HG03135 (cell line): Measurements from ENCODE around the gene NUP210.
"Not testable (repeated sequence)": the region's sequence is repeated elsewhere in the genome, so short reads cannot be mapped to it uniquely, and the experiment has no call there.

Experiments
- ATAC-seq: cut with Tn5 transposase; IDR thresholded peaks from one replicate; pipeline ENCODE4 v1.9.1; 2021; ENCODE audit warnings: mild to moderate bottlenecking, moderate library complexity; ENCODE audit not compliant: unreplicated experiment

The NUP210 gene

GRCh38 chr3:13420045-13420830, at the start of gene NUP210:
NUP210 (minus strand) TSS chr3:13420322; CDS start chr3:13420226, 96 bp downstream.
- ATAC-seq, result peak; percentile 61

DNA sequence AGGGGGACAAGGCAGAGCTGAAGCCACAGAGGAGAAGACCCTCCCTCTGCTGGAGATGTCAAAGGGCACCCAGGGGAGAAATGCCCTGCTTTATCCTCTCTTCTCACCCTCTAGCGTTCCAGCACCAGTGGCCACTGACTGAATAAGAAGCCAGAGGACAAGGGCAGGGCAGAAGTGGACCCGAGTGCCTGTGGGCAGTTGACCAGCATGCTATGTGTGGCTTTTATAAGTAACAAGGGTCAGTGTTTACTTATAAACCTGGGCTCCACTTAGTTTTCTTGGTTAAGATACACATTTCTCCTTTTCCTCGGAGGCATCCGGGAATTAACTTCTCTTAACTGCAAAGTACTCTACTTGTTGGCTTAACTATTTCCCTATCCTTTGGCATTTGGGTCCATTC, 46.7 kb upstream of the NUP210 start:
- no peak for ATAC-seq

DNA sequence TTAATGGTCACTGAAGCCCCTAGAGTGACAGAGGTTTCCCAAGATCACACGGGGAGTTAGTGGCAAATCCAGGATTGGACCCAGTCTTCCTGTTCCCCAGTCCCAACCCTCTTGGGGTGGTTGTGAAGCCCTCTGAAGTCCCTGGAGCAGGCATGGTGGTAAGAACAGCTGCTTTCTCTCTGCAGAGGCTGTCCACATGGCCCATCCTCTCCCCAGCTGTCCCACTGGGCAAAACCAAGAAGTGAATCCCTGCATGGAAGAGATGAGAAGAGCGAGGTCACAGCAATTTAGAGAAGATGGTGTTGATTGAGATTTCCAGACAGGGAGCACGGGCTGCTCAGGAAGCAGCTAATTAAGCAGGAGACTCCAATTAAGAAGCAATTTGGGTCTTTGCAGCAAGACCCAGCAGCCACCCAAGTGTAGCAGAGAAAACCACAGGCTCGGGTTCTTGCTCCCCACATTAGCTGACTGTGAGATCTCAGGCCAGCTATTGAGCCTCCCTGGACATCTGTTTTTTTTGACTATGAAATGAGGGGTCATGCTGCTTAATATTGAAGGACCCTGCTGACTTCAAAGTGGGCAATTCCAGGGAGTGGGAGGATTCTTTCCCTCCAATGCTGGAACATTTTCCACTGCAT, 45.2 kb upstream of the NUP210 start:
- no peak for ATAC-seq

GRCh38 chr3:13463618-13464400, 43.7 kb upstream of the NUP210 start:
- ATAC-seq, result no peak

- no peak for ATAC-seq
These were observed 42.7 kb upstream of the NUP210 start for GRCh38 chr3:13462822-13463221.

DNA sequence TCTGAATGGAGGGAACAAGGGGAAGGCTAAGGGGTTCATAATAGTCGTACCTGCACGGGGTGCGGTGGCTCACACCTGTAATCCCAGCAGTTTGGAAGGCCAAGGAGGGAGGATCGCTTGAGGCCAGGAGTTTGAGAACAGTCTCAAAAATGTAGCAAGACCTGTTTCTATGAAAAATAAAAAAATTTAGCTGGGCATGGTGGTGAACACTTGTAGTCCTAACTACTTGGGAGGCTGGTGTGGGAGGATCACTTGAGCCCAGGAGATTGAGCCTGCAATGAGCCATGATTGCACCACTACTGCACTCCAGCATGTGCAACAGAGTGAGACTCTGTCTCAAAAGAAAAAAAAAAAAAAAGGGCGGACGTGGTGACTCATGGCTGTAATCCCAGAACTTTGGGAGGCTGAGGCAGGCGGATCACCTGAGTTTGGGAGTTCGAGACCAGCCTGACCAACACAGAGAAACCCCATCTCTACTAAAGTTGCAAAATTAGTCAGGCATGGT, 42.1 kb upstream of the NUP210 start:
- no peak for ATAC-seq

DNA sequence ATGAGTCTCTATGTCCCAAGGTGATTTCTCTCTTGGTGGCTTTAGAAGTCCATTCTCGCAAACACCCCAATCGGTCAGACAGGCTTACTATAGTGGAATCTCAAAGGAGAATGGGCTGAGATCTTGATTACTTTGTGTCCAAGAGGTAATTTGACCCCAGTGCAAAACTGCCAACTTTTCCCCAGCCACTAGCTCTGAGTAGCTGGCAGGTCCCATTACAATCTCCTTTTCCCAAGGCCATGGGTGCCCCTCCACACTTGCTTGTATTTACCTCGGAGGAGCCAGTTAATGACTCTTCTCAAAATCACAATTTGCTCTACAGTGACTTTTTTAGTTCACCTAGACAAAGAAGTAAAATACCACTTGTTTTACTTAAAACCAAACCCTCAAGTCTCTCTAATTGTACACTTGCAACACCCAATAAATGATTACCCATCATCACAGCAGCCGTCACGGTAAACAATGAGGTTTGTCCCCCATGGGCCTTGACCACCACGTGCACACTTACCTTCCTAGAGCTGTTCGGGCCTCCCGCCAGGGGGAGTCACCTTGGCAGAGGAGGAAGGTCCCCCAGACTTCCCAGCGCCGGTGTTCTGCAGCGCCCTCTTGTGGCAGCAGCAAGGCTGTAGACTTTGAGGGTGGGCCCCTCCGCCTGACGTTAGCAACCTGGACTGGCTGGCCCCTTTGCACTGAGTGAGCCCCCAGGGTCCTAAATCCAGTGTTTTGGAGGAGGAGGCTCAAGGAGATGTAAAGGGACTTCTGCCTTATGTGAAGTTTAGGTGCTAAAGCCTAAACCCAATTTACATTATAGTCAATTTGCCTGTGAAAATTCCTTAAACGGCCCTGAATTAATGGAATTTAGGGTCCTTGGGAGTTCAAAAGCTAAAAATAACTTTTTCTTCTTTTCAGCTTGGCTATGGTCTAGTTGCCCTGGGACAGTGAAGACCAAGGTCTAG, 41.3 kb upstream of the NUP210 start:
- no peak for ATAC-seq

DNA sequence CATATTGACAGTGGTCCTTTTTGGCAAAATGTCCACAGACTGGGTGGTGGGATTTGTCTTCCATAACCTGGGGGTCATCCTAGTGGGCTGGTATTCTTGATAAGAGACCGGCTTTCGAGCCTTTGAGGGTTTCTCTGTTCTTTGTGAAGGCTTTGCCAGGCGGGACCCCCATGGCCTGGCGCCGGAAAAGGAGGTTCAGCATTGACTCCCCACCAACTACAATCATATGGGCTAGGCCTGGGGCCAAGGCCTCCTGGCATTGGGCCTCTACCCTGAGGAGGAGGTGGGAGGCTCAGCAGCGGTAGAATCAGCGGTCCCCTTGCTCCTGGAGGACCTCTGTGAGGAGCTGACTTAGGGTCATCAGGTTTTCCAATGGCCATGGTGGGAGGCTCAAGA, 40.2 kb upstream of the NUP210 start:
- ATAC-seq, result no peak

- no peak for ATAC-seq
These were observed 39.7 kb upstream of the NUP210 start for GRCh38 chr3:13459605-13460340.

DNA sequence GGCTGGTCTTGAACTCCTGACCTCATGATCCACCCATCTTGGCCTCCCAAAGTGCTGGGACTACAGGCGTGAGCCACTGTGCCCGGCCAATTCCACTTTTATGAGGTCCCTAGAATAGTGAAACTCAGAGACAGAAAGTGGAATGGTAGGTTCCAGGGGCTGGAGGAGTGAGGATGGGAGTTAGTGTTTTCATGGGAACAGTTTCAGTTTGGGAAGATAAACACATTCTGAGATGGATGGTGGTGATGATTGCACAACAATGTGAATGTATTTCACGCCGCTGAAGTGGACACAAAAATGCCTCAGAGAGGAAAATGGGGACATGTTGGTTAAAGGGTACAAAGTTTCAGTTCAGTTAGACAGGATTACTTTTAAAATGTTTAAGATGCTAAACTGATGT, 37.5 kb upstream of the NUP210 start:
- ATAC-seq, result no peak

DNA sequence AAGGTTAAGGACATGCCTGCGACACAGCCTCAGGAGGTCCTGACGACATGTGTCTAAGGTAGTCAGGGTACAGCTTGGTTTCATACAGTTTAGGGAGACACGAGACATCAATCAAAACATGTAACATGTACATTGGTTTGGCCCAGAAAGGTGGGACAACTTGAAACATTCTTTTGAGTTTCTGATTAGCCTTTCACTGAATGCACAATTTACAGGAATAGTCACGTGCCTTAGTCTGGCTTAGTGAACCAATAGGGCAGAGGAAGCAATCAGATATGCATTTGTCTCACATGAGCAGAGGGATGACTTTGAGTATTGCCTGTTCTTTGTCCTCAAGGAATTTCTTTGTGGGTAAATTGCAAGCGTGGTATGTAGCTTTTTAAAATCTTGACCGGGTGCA, 35.5 kb upstream of the NUP210 start:
- no peak for ATAC-seq

DNA sequence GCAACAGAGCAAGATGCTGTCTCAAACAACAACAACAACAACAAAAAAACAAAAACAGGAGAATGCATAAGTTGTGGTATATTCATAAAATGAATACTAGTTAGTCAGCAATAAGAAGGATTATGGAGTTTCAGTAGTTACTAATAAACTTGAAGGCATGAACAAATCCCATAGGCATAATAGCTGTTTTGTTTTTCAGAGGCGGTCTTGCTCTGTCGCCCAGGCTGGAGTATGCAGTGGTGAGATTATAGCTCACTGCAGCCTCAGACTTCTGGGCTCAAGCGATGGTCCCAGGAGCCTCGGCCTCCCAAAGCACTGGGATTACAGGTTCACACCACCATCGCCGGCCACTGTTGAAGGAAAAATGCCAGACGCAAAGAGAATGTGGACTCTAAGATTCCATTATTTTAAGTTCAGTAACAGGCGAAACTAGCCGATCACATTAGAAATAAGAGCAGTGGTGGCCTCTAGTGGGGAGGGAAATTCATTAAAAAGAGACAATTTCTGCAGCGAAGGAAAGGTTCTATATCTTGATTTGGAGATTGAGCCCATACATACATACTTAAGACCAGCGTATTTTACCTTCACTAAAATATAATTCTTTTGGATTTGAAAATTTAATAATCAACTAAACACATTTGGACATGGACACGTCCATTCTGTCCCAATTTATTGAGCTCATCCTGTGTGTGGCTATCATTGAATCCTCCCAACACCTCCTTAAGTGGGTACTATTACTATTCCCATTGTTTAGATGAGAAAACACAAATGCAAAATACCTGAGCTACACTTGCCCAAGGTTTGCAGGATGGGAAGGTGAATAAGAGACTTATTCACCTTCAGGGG, 32.6 kb upstream of the NUP210 start:
- ATAC-seq, result peak; percentile 32

DNA sequence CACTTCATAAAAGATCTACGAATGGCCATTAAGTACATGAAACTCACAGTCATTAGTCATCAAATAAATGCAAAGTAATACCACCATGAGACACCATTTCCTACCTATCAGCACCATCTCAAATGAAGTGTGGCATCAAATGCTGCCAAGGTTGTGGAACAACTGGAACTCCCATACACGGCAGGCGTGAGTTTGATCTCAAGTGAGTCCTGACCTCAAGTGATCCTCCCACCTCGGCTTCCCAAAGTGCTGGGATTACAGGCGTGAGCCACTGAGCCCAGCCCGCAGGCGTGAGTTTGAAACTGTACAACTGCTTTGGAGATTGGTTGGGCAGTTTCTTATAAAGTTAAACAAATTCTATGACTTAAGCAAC, 31.2 kb upstream of the NUP210 start:
- peak; percentile 8 for ATAC-seq

GRCh38 chr3:13442882-13443281, 22.8 kb upstream of the NUP210 start:
- not testable (repeated sequence) for ATAC-seq

GRCh38 chr3:13440204-13440817, 20.2 kb upstream of the NUP210 start:
- no peak for ATAC-seq

GRCh38 chr3:13436213-13436612, 16.1 kb upstream of the NUP210 start:
- ATAC-seq, result not testable (repeated sequence)

DNA sequence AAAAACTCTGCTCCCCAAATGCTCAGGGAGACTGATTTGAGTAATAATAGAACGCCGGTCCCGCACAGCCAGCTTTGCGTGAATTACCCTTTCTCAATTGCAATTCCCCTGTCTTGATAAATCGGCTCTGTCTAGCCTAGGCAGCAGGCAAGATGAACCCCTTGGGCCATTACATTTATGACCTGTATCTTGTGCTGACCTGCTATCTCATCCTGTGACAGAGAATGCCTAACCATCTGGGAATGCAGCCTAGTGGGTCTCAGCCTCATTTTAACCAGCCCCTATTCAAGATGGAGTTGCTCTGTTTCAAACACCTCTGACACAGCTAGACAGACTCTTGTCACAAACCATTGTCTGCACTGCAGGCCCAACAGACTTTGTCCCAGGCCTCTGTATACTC, 13.8 kb upstream of the NUP210 start:
- ATAC-seq, result no peak

- ATAC-seq, result no peak
These were observed 12.0 kb upstream of the NUP210 start for GRCh38 chr3:13432093-13432492.
